Tibial artery (tissue), 4 donors: Measurements from ENCODE around the gene THRB.

Experiments used
- DNase-seq, 2 donors: peaks; one replicate each; pipeline ENCODE4 v3.0.0-alpha.2; 2019
- H3K27ac ChIP-seq, 2 donors: fragments of 200-600 bp; sonication (generic) in 1 of 2; 1 replicate in 1 of 2; 2 replicates in 1 of 2; pipeline ENCODE4 v1.5.1; 2018 to 2019; ENCODE audit warnings: mild to moderate bottlenecking in 1 of 2
- H3K27me3 ChIP-seq, 2 donors: fragments of 200-600 bp; sonication (generic) in 1 of 2; one replicate each; pipeline versions ENCODE4 v1.5.1 to v1.6.0; 2016 to 2019
- H3K36me3 ChIP-seq, 3 donors: fragments of 200-600 bp; sonication (generic) in 2 of 3; one replicate each; pipeline ENCODE4 v1.5.1; 2016 to 2019; ENCODE audit warnings: mild to moderate bottlenecking in 2 of 3
- H3K4me1 ChIP-seq, 4 donors: fragments of 200-600 bp; sonication (generic) in 2 of 4; 1 replicate in 3 of 4; 2 replicates in 1 of 4; pipeline ENCODE4 v1.5.1; 2016 to 2019
- H3K4me3 ChIP-seq, 2 donors: fragments of 200-600 bp; sonication (generic) in 1 of 2; 1 replicate in 1 of 2; 2 replicates in 1 of 2; pipeline ENCODE4 v1.5.1; 2018 to 2019; ENCODE audit warnings: mild to moderate bottlenecking in 2 of 2
- H3K9me3 ChIP-seq, 3 donors: fragments of 200-600 bp; sonication (generic) in 1 of 3; one replicate each; pipeline ENCODE4 v1.5.1; 2016 to 2019
- CTCF ChIP-seq, 2 experiments: fragments of 200-600 bp in 1 of 2; fragments of 450-650 bp in 1 of 2; IDR thresholded peaks; one replicate each; pipeline ENCODE4 v1.5.1; 2017 to 2019; ENCODE audit warnings: antibody characterized with exemption in 2 of 2, mild to moderate bottlenecking in 1 of 2, moderate library complexity in 1 of 2
- intact Hi-C: fragments of 100-400 bp; cut with DNase I; formaldehyde crosslinking; loops from one replicate; pipeline ENCODE4 v1.15.0; 2023; ENCODE audit warnings: low total_unique reads

THRB gene

GRCh38 chr3:24387493-24387892 is 107.2 kb downstream of the THRB start:
- Histone ChIP-seq H3K4me3 (no peak overlapping the region), H3K9me3 (no peaks in the 10 kb centered on the region), H3K27me3 (no peaks in the 10 kb centered on the region), H3K36me3 (no peaks in the 10 kb centered on the region), H3K27ac (peak overlapping the region; percentile 47 to 53), H3K4me1 (peaks cover 0 to 58% (median 38%) of the 10 kb centered on the region in 4 donors)
- DNase-seq: no peak
- intact Hi-C loops: no loop called here
- no peak for TF ChIP-seq CTCF (IDR thresholded peaks at IDR 0.05)

GRCh38 chr3:24387000-24387399 is 107.7 kb downstream of the THRB start:
- H3K4me1 ChIP-seq: peaks cover 0 to 57% (median 38%) of the 10 kb centered on the region in 4 donors
- intact Hi-C loops: no loop called here
- DNase-seq: no peak
- H3K4me3 ChIP-seq: no peak overlapping the region
- peak overlapping the region; percentile 47 to 53 for H3K27ac ChIP-seq
- H3K9me3 ChIP-seq: no peaks in the 10 kb centered on the region
- no peaks in the 10 kb centered on the region for H3K27me3 ChIP-seq
- TF ChIP-seq CTCF (IDR thresholded peaks at IDR 0.05): no peak
- no peaks in the 10 kb centered on the region for H3K36me3 ChIP-seq

- Histone ChIP-seq H3K27ac (no peak overlapping the region), H3K4me3 (no peak overlapping the region), H3K27me3 (no peaks in the 10 kb centered on the region), H3K36me3 (no peaks in the 10 kb centered on the region), H3K4me1 (peaks cover 0 to 57% (median 38%) of the 10 kb centered on the region in 4 donors), H3K9me3 (no peaks in the 10 kb centered on the region)
- TF ChIP-seq CTCF (IDR thresholded peaks at IDR 0.05): no peak
- no peak for DNase-seq
- intact Hi-C loops: no loop called here
Observed at GRCh38 chr3:24386458-24386857, 108.2 kb downstream of the THRB start.

- Histone ChIP-seq H3K27me3 (no peaks in the 10 kb centered on the region), H3K9me3 (no peaks in the 10 kb centered on the region), H3K4me3 (no peak overlapping the region), H3K36me3 (no peaks in the 10 kb centered on the region), H3K27ac (no peak overlapping the region), H3K4me1 (peaks cover 0 to 57% (median 32%) of the 10 kb centered on the region in 4 donors)
- no peak for TF ChIP-seq CTCF (IDR thresholded peaks at IDR 0.05)
- DNase-seq: no peak
- intact Hi-C loops: no loop called here
Observed at GRCh38 chr3:24385012-24385615, 109.5 kb downstream of the THRB start.

- DNase-seq: no peak
- no peaks in the 10 kb centered on the region for H3K27me3 ChIP-seq
- H3K4me1 ChIP-seq: peaks cover 0 to 50% (median 17%) of the 10 kb centered on the region in 4 donors
- H3K27ac ChIP-seq: no peak overlapping the region
- H3K4me3 ChIP-seq: no peak overlapping the region
- H3K9me3 ChIP-seq: no peaks in the 10 kb centered on the region
- H3K36me3 ChIP-seq: no peaks in the 10 kb centered on the region
- intact Hi-C loops: no loop called here
- no peak for TF ChIP-seq CTCF (IDR thresholded peaks at IDR 0.05)
Observed at GRCh38 chr3:24382647-24383046, 112.0 kb downstream of the THRB start.

- H3K4me3 ChIP-seq: no peak overlapping the region
- no peak overlapping the region for H3K27ac ChIP-seq
- TF ChIP-seq CTCF (IDR thresholded peaks at IDR 0.05): no peak
- no peaks in the 10 kb centered on the region for H3K9me3 ChIP-seq
- H3K27me3 ChIP-seq: no peaks in the 10 kb centered on the region
- intact Hi-C loops: no loop called here
- H3K4me1 ChIP-seq: peaks cover 0 to 60% (median 16%) of the 10 kb centered on the region in 4 donors
- H3K36me3 ChIP-seq: no peaks in the 10 kb centered on the region
- no peak for DNase-seq
Observed at GRCh38 chr3:24379936-24380335, 114.7 kb downstream of the THRB start.
